ENCODE results near the gene MRPS6. TPM values are rescaled to one million over a fixed set of nuclear protein-coding genes. Genes with fewer than 3 reads are reported as not detected.

The MRPS6 gene
- total RNA-seq, 1 donor from 2014 or later = 40.2 TPM

GRCh38 chr21:34132202-34132601 is 58.8 kb downstream of the MRPS6 start:
- intact Hi-C loops (cut with micrococcal nuclease) = no loop called here
- Mint-ChIP-seq H3K27ac (no peak overlapping the region), H3K4me1 (peaks cover 40% of the 10 kb centered on the region), H3K4me3 (no peak overlapping the region), H3K27me3 (no peaks in the 10 kb centered on the region), H3K36me3 (ENCODE audit: low read depth) (peaks cover 76% of the 10 kb centered on the region), H3K9me3 (peaks cover 3% of the 10 kb centered on the region)
- ChIA-PET CTCF (interaction anchor here (1.1 kb wide), 1 partner anchor 208 kb away, joined by 3 read pairs; no protein-coding TSS in a partner anchor), POLR2A (interaction anchor here (0.7 kb wide), 1 partner anchor 71 kb away, joined by 3 read pairs; no protein-coding TSS in a partner anchor)
- ATAC-seq (ENCODE audit: low read depth) = no peak
- no peak for TF ChIP-seq CTCF (IDR thresholded peaks at IDR 0.05)
- no peak for DNase-seq

DNA sequence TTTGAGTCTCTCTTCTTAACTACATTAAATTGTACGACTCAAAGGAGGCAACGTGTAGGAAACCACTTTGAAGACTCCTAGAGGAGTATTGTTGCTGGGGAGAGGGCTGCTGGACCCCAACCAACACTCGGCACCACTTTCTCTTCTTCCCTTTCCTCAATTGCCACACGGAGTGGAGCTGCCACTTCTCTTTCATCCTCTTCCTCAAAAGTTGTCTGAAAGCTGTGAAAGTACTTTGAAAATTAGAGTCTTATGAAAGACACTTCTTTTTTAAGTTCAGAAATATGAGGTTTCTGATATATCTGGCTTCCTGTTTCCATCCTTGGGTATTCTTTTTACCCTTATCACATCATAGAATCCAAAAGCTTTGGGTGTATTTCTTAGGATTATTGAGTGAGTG is 59.5 kb downstream of the MRPS6 start:
- Mint-ChIP-seq H3K27me3 (no peaks in the 10 kb centered on the region), H3K36me3 (ENCODE audit: low read depth) (peaks cover 73% of the 10 kb centered on the region), H3K4me3 (no peak overlapping the region), H3K4me1 (peaks cover 40% of the 10 kb centered on the region), H3K27ac (peak overlapping the region; percentile 9), H3K9me3 (peaks cover 4% of the 10 kb centered on the region)
- DNase-seq (no peak), ATAC-seq (ENCODE audit: low read depth) (no peak)
- POLR2A ChIA-PET = interaction anchor here (0.7 kb wide), 1 partner anchor 70 kb away, joined by 3 read pairs; no protein-coding TSS in a partner anchor
- CTCF ChIA-PET = interaction anchor here (1.1 kb wide), 1 partner anchor 209 kb away, joined by 3 read pairs; no protein-coding TSS in a partner anchor
- TF ChIP-seq CTCF (IDR thresholded peaks at IDR 0.05) = no peak
- intact Hi-C loops (cut with micrococcal nuclease) = loop anchor here (1.0 kb wide), 1 partner anchor 209 kb away; no protein-coding TSS in a partner anchor

GRCh38 chr21:34133392-34133791 is 60.0 kb downstream of the MRPS6 start:
- peaks cover 74% of the 10 kb centered on the region for H3K36me3 Mint-ChIP-seq (ENCODE audit: low read depth)
- no peak overlapping the region for H3K4me3 Mint-ChIP-seq
- ChIA-PET CTCF (no interaction called here), POLR2A (interaction anchor here (1.0 kb wide), 1 partner anchor 16 kb away, joined by 3 read pairs; no protein-coding TSS in a partner anchor)
- ATAC-seq (ENCODE audit: low read depth) = no peak
- peaks cover 40% of the 10 kb centered on the region for H3K4me1 Mint-ChIP-seq
- TF ChIP-seq CTCF (IDR thresholded peaks at IDR 0.05) = no peak
- H3K27ac Mint-ChIP-seq = peak overlapping the region; percentile 9
- no peaks in the 10 kb centered on the region for H3K27me3 Mint-ChIP-seq
- no peak for DNase-seq
- peaks cover 6% of the 10 kb centered on the region for H3K9me3 Mint-ChIP-seq
- intact Hi-C loops (cut with micrococcal nuclease) = loop anchor here (1.0 kb wide), 1 partner anchor 209 kb away; no protein-coding TSS in a partner anchor

GRCh38 chr21:34133802-34134201 is 60.4 kb downstream of the MRPS6 start:
- CTCF ChIA-PET = no interaction called here
- Mint-ChIP-seq H3K27ac (no peak overlapping the region), H3K4me1 (peaks cover 40% of the 10 kb centered on the region)

More at GRCh38 chr21:34133802-34134201, 60.4 kb downstream of the MRPS6 start:
- Mint-ChIP-seq H3K36me3 (ENCODE audit: low read depth) (peaks cover 72% of the 10 kb centered on the region), H3K4me3 (no peak overlapping the region), H3K9me3 (peaks cover 6% of the 10 kb centered on the region), H3K27me3 (no peaks in the 10 kb centered on the region)
- no peak for ATAC-seq (ENCODE audit: low read depth)
- POLR2A ChIA-PET = interaction anchor here (1.0 kb wide), 1 partner anchor 16 kb away, joined by 3 read pairs; no protein-coding TSS in a partner anchor
- no peak for DNase-seq
- TF ChIP-seq CTCF (IDR thresholded peaks at IDR 0.05) = no peak
- intact Hi-C loops (cut with micrococcal nuclease) = loop anchor here (1.0 kb wide), 1 partner anchor 210 kb away; no protein-coding TSS in a partner anchor

Data from activated B cell treated with CpG ODN at 0.5 μM for 24 hours (primary cell).